Activated T-helper 9 cell treated with anti-CD3 and anti-CD28 coated beads, Interleukin-2, amount 50 U/mL, for 16 hours (primary cell): ENCODE data around the gene SYDE2.

Source experiments
- DNase-seq: peaks from one replicate; pipeline ENCODE4 v3.0.0-alpha.2; 2020; ENCODE audit warnings: low read depth

Gene SYDE2

GRCh38 chr1:85121744-85122143 is 79.1 kb downstream of the SYDE2 start:
- no peak for DNase-seq

GRCh38 chr1:85118751-85119150 is 82.1 kb downstream of the SYDE2 start:
- no peak for DNase-seq

GRCh38 chr1:85116856-85117255 is 84.0 kb downstream of the SYDE2 start:
- DNase-seq = no peak

- DNase-seq = no peak
Observed at GRCh38 chr1:85115933-85116332, 84.9 kb downstream of the SYDE2 start.

GRCh38 chr1:85111695-85112094 is 89.1 kb downstream of the SYDE2 start:
- DNase-seq = no peak

GRCh38 chr1:85109475-85109874 is 91.3 kb downstream of the SYDE2 start:
- DNase-seq = peak; percentile 0
